Chondrocyte (in vitro differentiated cells): Measurements from ENCODE around the gene BRDT. TPM values are rescaled to one million over a fixed set of nuclear protein-coding genes. Genes with fewer than 3 reads are reported as not detected.

Experiments used
- DNase-seq: peaks from one replicate; pipeline ENCODE4 v3.0.0; 2021; ENCODE audit warnings: mixed read lengths, low spot score
- H3K27ac Mint-ChIP-seq: one replicate; pipeline ENCODE4 v1.8.0; 2021; ENCODE audit warnings: mild to moderate bottlenecking, moderate library complexity, mixed read lengths; ENCODE audit not compliant: unreplicated experiment
- H3K27me3 Mint-ChIP-seq: 2 replicates; pipeline ENCODE4 v1.8.0; 2021; ENCODE audit warnings: low read depth, mixed read lengths
- H3K36me3 Mint-ChIP-seq: 2 replicates; pipeline ENCODE4 v1.8.0; 2021; ENCODE audit warnings: low read depth, mixed read lengths
- H3K4me1 Mint-ChIP-seq: 2 replicates; pipeline ENCODE4 v1.8.0; 2021; ENCODE audit warnings: low read depth, mild to moderate bottlenecking, mixed read lengths
- H3K4me3 Mint-ChIP-seq: one replicate; pipeline ENCODE4 v1.8.0; 2021; ENCODE audit warnings: mild to moderate bottlenecking, moderate library complexity, mixed read lengths; ENCODE audit not compliant: unreplicated experiment
- H3K9me3 Mint-ChIP-seq: 2 replicates; pipeline ENCODE4 v1.8.0; 2021; ENCODE audit warnings: low read depth, mixed read lengths
- CTCF ChIP-seq: fragments of 200-600 bp; sonication (generic); IDR thresholded peaks from 2 replicates; pipeline ENCODE4 v1.5.0; 2021; ENCODE audit warnings: antibody characterized with exemption, mild to moderate bottlenecking, moderate library complexity
- total RNA-seq: library from RNA; stranded (reverse); gene quantifications from 3 replicates; pipeline ENCODE4 v1.2.1, GENCODE V29; 2021

BRDT gene
- total RNA-seq, 1 donor from 2014 or later, result not detected

DNA sequence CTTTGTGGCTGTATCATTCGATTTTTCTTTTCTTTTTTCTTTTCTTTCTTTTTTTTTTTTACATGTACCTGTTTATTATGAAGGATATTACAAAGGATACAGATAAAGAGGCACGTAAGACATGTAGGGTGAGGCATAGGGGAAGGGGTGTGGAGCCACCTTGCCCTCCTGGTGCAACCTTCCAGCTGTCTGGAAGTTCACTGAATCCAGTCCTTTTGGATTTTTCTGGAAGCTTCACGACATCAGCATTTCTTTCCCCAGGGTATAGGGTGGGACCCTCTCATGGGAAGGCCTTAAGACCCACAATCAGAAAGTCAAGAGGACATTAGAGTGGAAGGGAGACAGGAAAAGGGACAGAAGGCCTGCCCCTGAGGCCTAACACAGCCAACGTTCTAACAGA, 33.2 kb upstream of the BRDT start:
- no peaks in the 10 kb centered on the region for H3K9me3 Mint-ChIP-seq
- peaks cover 8% of the 10 kb centered on the region for H3K4me1 Mint-ChIP-seq
- H3K4me3 Mint-ChIP-seq, result no peak overlapping the region
- no peak for DNase-seq
- H3K36me3 Mint-ChIP-seq, result no peaks in the 10 kb centered on the region
- H3K27me3 Mint-ChIP-seq, result no peaks in the 10 kb centered on the region
- no peak overlapping the region for H3K27ac Mint-ChIP-seq
- TF ChIP-seq CTCF, result no peak

- Mint-ChIP-seq H3K4me3 (no peak overlapping the region), H3K27me3 (no peaks in the 10 kb centered on the region), H3K27ac (no peak overlapping the region), H3K4me1 (peaks cover 8% of the 10 kb centered on the region), H3K9me3 (no peaks in the 10 kb centered on the region), H3K36me3 (no peaks in the 10 kb centered on the region)
- DNase-seq, result no peak
- TF ChIP-seq CTCF, result no peak
Observed at GRCh38 chr1:91916811-91917460, 32.3 kb upstream of the BRDT start.

GRCh38 chr1:91919962-91920361, 29.2 kb upstream of the BRDT start:
- Mint-ChIP-seq H3K27ac (no peak overlapping the region), H3K36me3 (no peaks in the 10 kb centered on the region), H3K9me3 (peaks cover 7% of the 10 kb centered on the region), H3K4me1 (peaks cover 16% of the 10 kb centered on the region), H3K4me3 (no peak overlapping the region), H3K27me3 (no peaks in the 10 kb centered on the region)
- no peak for DNase-seq
- no peak for TF ChIP-seq CTCF

- peaks cover 25% of the 10 kb centered on the region for H3K4me1 Mint-ChIP-seq
- peaks cover 7% of the 10 kb centered on the region for H3K9me3 Mint-ChIP-seq
- no peak for DNase-seq
- H3K27me3 Mint-ChIP-seq, result no peaks in the 10 kb centered on the region
- no peak overlapping the region for H3K4me3 Mint-ChIP-seq
- H3K27ac Mint-ChIP-seq, result no peak overlapping the region
- no peaks in the 10 kb centered on the region for H3K36me3 Mint-ChIP-seq
- TF ChIP-seq CTCF, result no peak
Observed at GRCh38 chr1:91924146-91924545, 25.1 kb upstream of the BRDT start.

DNA sequence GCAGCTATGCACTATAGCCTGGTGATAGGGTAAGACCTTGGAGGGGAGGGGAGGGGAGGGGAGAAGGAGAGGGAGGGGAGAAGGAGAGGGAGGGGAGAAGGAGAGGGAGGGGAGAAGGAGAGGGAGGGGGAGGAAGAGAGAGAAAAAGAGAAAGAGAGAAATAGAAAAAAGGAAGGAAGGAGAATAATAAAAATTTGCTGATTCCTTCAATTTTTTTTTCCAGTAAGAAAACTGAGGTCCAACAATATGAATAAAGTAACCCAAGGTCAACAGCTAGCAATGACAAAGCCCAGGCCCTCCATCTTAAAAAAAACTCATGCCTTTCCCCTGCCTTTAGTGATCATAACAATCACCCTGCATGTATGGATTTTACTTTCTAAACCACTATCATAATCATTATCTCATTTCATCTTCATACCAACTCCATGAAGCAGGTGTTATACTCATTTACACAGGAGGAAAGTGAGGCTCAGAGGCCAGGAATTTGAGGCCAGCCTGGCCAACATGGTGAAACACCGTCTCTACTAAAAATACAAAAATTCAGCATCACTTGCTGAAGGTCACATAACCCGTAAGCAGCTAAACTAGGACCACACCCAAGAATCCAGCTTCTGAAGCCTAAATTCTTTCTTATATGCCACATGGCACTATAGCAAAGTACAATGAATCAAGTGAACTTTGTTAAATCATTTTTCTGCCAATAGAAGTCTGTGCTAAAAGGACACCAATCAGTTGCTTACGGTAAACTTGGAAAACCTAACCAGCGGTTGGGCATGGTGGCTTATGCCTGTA, 23.4 kb upstream of the BRDT start:
- Mint-ChIP-seq H3K27me3 (no peaks in the 10 kb centered on the region), H3K9me3 (peaks cover 7% of the 10 kb centered on the region), H3K4me3 (no peak overlapping the region), H3K4me1 (peaks cover 21% of the 10 kb centered on the region), H3K27ac (no peak overlapping the region), H3K36me3 (no peaks in the 10 kb centered on the region)
- no peak for DNase-seq
- TF ChIP-seq CTCF, result no peak
